CD4-positive, alpha-beta T cell treated with Interleukin-6 at 100 ng/mL for 8 hours (primary cell): Measurements from ENCODE around the gene SATB1.
"Not testable (repeated sequence)": the region's sequence is repeated elsewhere in the genome, so short reads cannot be mapped to it uniquely, and the experiment has no call there.

Experiments
- DNase-seq: peaks from one replicate; pipeline ENCODE4 v3.0.0-alpha.2; 2020; ENCODE audit warnings: mixed read lengths, low spot score

SATB1 gene

GRCh38 chr3:18424729-18425640 lies at the start of gene SATB1:
TSS of gene SATB1 (minus strand) at chr3:18425339. CDS start at chr3:18420967, 4,372 bp downstream.
- DNase-seq = peak; percentile 64

- DNase-seq = no peak
Observed at GRCh38 chr3:18474202-18474601, 49.1 kb upstream of the SATB1 start.

- no peak for DNase-seq
Observed at GRCh38 chr3:18469775-18470174, 44.6 kb upstream of the SATB1 start.

- no peak for DNase-seq
Observed at GRCh38 chr3:18466136-18466535, 41.0 kb upstream of the SATB1 start.

- no peak for DNase-seq
Observed at GRCh38 chr3:18454766-18455165, 29.6 kb upstream of the SATB1 start.

GRCh38 chr3:18449618-18450017 lies 24.5 kb upstream of the SATB1 start:
- not testable (repeated sequence) for DNase-seq

- no peak for DNase-seq
Observed at GRCh38 chr3:18447720-18448119, 22.6 kb upstream of the SATB1 start.

- DNase-seq = no peak
Observed at GRCh38 chr3:18446149-18446825, 21.1 kb upstream of the SATB1 start.

GRCh38 chr3:18445401-18446148 lies 20.4 kb upstream of the SATB1 start:
- DNase-seq = peak; percentile 86

GRCh38 chr3:18444595-18445400 lies 19.7 kb upstream of the SATB1 start:
- peak; percentile 84 for DNase-seq

GRCh38 chr3:18443665-18444594 lies 18.8 kb upstream of the SATB1 start:
- no peak for DNase-seq

GRCh38 chr3:18442756-18443664 lies 17.9 kb upstream of the SATB1 start:
- DNase-seq = peak; percentile 21

GRCh38 chr3:18441551-18441950 lies 16.4 kb upstream of the SATB1 start:
- DNase-seq = no peak

- no peak for DNase-seq
Observed at GRCh38 chr3:18440066-18440722, 15.1 kb upstream of the SATB1 start.

- DNase-seq = no peak
Observed at GRCh38 chr3:18439281-18439680, 14.1 kb upstream of the SATB1 start.

GRCh38 chr3:18438586-18438985 lies 13.4 kb upstream of the SATB1 start:
- peak; percentile 71 for DNase-seq

- DNase-seq = no peak
Observed at GRCh38 chr3:18436213-18436612, 11.1 kb upstream of the SATB1 start.

GRCh38 chr3:18434711-18435110 lies 9.6 kb upstream of the SATB1 start:
- no peak for DNase-seq

- DNase-seq = no peak
Observed at GRCh38 chr3:18432752-18433151, 7.6 kb upstream of the SATB1 start.
